T-helper 2 cell (primary cell): ENCODE data around the gene TSR2.
A peak's percentile ranks its signal among the peaks of the same experiment; 100 is the strongest.

ENCODE experiments used
- DNase-seq, 5 experiments: peaks; one replicate each; pipeline versions ENCODE4 v3.0.0 to v3.0.0-alpha.2; 2012 to 2022
- total RNA-seq, 2 donors: gene quantifications; one replicate each; lab custom pipeline; 2026; lab: John Stamatoyannopoulos, UW

TSR2 gene, protein sequence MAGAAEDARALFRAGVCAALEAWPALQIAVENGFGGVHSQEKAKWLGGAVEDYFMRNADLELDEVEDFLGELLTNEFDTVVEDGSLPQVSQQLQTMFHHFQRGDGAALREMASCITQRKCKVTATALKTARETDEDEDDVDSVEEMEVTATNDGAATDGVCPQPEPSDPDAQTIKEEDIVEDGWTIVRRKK
- total RNA-seq = 32.1 to 47.1 reads per million in 2 donors

DNA sequence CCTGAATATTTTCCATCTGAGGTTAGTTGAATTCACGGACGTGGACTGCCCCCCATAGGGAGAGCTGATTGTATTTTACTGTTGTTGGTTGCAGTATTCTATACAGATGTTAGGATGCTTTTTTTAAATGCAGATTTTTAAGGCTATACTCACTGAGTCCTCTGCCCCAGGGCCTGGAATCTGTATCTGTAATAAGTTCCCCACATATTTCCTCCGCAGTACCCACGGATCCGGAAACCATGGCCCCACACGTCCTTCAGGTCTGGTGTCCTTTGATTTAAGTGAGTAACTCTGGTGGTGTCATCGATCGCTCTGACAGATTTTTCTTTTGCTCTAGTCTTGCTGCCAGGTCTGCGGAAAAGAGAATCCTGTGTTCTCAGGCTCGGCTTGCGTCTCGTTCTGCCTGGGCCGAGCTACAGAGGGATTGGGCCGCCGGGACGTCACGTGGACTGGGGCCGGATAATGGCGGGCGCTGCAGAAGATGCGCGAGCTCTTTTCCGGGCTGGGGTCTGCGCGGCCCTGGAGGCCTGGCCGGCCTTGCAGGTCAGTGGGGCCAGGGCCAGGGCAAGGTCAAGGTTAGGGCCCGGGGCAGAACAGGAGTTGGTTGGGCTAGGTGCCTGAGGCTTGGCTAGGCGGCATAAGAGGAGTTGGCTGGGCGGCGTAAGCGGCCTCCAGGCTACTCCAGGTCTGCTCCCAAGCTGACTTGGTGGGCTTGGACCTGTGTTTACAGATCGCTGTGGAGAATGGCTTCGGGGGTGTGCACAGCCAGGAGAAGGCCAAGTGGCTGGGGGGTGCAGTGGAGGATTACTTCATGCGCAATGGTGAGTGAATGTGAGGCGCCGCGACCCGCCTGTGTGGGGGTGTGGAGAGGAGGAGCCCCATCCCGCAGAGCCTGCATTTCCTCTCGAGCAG is at the start of gene TSR2:
TSS of gene TSR2 (plus strand) at position 445 of the 912 bp plus-strand sequence. CDS start at position 463, 18 bp downstream.
- DNase-seq = peak; percentile 44 to 91 (median 71)

- DNase-seq = no peak
These were observed 43.1 kb upstream of the TSR2 start for GRCh38 chrX:54397113-54397512.

DNA sequence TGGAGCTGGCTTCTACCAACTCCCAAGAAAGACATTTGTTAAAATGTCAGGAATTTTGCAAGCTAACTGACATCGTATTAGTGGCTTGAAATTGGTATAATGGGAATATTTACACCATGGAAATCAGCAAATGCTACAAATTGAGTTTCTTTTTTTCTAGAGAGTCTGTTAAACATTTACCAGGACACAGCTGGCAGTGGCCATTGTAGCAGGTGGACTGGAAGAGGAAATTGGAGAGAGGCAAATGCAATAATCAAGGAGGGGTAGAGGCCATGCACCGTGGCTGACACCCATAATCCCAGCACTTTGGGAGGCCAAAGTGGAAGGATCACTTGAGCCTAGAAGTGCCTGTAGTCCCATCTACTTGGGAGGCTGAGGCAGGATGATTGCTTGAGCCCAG is 32.9 kb upstream of the TSR2 start:
- no peak for DNase-seq

DNA sequence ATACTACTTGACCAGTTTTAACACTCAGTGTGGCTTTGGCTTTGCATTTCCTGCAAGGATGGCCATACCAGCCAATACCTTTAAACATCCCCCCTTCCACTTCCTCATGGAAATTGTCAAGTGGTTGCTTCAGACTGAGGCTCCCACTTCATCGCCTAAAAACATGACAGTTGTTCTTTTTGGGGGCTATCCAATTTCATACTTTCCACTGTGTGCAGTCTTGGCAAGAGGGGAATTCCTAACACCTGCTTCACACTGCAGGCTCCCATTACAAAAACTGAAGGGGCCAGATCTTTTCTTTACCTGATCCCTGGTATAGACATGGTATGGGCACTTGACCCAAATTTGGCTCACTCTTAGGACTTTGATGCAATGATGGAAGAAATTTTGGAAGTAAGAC is 28.5 kb upstream of the TSR2 start:
- no peak for DNase-seq

- DNase-seq = peak in 1 of 5 experiments; percentile 2
These were observed 26.5 kb upstream of the TSR2 start for GRCh38 chrX:54413753-54414152.

DNA sequence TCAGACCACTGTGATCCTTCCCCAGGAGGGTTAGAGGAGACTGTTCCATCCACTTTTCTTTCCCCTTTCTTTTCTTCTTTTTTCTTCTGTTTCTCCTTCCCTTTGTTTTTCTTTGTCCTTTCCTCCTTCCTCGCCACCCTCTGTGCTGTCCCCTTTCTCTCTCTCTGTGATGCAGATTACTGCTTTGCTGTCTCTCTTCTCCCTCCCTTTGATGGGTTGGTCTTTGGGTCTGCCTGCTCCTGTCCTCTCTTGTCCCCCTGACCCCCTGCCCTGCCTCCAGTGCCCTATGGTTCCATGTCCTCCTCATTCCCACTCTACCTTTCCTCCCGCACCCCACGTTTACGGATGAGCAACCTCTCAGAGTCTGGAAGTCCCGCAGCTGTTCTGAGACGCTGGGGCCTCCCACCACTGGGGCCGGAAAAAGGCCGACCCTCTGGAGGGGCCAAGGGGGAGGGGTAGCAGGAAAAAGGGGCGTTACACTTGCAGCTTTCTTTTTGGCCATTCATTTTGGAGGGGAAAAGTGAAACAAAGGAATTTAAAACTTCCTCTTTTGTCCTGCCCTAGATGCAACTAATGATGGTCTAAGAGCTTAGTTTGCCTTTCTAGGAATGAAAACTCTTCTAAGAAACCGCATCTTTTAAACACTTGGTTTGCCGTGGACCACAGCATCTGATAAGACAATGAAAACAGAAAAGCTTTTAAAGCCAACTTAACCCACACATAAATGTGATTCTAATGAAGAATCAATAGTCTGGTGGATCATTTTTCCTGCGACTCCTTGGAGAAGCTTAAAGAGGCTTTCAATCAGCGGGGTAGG is 24.5 kb upstream of the TSR2 start:
- peak in 1 of 5 experiments; percentile 47 for DNase-seq

GRCh38 chrX:54416965-54417364 is 23.2 kb upstream of the TSR2 start:
- DNase-seq = no peak

DNA sequence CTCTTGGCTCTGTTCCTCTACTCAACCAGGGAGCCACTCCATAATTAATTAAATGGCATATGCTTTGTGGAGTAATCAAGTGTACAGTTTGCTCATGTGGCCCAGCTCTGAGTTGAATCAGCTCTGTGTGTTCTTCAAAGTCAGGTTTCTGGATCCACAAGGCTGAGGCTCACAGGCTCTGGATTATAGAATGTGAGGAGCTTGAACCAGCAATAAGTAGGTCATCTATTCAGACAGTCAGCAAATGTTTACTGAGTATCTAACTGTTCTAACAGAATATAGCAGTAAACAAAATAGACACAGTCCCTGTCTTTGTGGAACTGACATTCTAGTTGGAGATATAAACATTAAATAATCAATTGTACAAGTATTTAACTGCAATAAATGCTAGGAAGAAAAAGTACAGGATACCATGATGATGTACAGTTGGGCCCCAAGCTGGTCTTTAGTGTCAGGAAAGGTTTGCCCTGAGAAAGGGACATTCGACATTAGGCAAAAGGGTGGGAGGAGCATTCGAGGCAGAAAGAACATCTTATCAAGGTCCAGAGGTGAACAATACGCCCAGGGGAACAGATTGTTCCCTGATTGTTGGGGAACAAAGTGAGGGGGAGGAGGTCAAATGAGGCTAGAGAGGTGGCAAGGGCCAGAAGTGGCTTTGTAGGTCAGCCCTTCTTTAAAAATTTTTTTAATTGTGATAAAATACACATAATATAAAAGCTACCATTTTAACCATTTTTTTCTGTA is 20.5 kb upstream of the TSR2 start:
- DNase-seq = no peak

DNA sequence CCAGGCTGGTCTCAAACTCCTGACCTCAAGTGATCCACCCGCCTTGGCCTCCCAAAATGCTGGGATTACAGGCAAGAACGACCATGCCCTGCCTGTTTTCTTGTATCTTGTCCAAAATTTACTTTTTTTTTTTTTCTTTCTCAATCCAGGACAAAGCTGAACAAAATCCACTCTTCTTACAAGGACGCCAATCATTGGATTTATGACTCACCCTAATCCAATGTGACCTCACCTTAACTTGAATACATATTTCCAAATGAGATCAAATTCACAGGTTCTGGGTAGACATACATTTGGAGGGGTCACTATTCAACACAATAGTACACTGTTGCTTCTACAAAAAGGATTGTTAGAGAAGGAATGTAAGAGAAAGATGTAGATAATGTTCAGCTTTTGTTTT is 18.0 kb upstream of the TSR2 start:
- no peak for DNase-seq

DNA sequence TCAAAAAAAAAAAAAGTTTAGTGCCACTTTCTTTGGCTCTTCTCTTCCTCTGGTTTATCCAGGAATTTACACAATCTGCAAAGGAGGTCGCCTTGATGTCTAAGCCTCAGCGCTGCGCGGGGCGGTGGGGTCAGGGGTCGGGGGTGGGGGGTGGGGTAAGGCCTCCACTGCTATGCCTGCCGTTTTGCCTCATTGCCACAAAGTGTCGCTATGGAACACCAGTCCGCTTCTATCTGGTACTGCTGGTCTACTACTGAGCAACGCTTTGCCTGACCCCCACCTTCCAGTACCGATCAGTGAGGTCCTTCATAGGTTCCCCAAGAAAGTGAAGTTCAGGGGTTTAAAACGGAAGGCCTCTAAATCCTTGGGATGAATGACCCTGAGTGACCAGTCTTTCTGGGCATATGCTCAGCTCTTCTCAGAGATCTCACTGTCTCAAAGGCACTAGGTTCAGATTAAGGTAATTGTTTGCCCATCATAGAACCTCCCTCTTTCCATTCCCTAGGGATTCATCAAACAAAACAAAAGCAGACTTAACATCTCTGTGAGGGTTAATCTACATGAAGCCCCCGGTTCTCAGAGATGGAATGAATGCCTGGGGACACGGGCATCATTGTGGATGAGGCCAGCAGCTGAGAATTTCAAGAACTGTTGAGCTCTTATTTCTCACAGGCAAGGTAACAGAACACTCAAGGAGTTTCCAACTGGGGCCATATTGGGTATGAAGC is 16.9 kb upstream of the TSR2 start:
- DNase-seq = peak in 1 of 5 experiments; percentile 19

- no peak for DNase-seq
These were observed 12.3 kb upstream of the TSR2 start for GRCh38 chrX:54427837-54428424.

GRCh38 chrX:54430519-54430918 is 9.7 kb upstream of the TSR2 start:
- DNase-seq = no peak

DNA sequence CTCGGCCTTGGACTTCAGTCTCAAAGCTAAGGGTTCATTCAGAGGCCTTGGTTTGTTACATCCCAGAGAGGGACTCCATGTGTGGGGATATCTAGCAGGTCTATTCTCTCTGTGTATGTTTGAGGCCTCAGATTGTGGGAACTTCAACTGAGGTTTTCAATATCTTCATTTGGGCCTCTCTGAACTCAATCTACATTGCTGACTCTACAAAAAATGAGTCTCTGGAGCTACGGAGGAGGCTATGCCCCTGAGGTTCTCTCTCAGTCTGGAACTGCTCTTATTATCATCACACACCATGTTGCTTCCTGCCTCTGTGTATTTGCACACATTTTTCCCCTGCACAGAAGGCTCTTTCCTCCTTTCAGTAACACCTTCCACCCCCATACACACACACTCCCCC is 5.1 kb upstream of the TSR2 start:
- DNase-seq = no peak

DNA sequence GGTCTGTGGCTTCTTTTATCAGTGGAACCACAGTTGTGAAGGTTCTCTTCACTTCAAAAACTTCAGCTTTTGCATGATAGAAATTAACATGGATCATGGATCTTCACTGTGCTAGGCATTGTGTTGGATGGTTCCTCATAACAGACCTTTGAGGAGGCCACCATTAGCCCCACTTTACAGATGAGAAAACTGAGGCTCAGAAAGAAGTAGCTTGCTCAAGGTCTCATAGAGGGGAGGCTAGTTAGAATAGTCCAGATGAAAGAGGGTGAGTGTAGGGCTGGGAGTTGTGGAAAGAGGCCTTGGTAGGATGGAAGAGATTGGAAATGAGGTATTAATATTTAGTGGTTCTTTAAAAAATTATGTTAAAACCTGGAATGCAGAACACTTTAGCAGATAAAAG is 2.6 kb downstream of the TSR2 start:
- DNase-seq = no peak

DNA sequence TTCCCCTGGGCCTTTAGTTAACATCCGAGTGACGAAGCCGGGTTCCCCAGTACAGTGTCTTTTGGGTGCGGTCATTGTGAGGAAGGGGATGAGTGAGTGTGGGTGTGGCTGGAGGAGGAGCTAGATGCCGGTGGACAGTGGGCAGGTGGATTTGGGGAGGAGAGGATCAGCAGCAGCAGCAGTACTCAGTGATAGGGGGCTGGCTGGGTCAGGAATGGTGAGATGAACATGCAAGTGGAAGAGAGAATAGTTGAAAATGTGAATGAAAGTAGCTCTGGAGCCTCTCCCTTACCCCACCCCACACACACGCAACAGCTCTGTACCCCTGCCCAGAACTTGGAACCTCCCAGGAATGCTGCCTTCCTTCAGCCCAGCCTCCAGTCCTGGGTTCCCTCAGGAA is 4.5 kb downstream of the TSR2 start:
- no peak for DNase-seq

DNA sequence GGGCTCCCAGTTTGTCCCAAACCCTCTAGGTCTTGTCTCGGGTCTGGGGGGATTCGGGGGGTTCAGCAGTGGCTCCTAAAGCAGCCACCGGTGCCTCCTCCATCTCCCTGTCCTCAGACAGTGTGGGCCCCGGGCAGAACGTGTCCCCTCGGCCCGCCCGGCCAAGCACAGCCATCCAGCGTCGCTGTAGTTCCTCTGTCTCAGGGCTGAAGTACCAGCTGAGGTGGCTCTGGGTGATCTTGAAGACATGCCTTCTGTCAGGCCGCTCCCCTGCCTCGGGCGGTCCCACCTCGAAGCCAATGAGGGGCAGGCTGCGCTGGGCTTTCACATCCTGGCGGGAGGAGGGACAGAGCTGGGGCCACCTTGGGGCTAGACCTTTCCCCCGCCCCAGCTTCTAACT is 5.9 kb downstream of the TSR2 start:
- no peak for DNase-seq

DNA sequence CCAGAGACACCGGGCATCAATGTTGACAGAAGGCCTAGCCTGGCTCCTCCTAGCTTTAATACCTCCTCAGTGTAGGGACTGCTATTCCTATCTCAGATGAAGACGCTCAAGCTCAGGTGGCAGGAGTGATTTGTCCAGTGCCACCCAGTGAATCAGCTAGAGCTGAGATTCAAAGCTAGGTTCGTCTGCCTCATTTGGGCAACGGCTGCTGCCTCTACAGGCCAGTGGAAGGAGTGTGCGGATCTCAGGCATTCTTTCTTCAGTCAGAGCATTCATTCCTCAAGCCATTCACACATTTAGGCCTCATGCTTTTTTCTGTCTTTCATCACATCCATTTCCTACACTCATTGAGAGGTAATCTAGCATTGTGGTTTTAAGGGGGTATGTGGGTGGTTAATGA is 7.3 kb downstream of the TSR2 start:
- DNase-seq = peak in 1 of 5 experiments; percentile 5

GRCh38 chrX:54449929-54450328 is 9.7 kb downstream of the TSR2 start:
- no peak for DNase-seq

DNA sequence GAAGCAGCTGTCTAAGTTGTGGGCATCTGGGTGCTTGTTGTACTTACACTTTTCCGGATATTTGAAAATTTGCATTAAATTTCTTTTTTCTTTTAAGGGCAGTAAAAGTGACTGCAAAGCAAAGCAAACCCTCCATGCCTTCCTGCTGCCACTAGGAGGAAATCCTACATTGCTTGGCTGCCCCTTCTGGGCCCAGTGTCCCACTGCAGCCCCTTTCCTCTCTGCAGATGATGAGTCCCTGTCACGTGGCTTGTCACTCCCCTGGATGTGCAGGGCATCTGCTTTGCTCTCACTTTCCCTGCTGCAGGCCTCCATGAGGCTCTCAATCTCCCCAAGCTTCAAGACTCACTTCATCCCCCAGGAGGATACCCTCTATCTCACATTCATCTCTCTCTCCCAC is 12.7 kb downstream of the TSR2 start:
- no peak for DNase-seq

DNA sequence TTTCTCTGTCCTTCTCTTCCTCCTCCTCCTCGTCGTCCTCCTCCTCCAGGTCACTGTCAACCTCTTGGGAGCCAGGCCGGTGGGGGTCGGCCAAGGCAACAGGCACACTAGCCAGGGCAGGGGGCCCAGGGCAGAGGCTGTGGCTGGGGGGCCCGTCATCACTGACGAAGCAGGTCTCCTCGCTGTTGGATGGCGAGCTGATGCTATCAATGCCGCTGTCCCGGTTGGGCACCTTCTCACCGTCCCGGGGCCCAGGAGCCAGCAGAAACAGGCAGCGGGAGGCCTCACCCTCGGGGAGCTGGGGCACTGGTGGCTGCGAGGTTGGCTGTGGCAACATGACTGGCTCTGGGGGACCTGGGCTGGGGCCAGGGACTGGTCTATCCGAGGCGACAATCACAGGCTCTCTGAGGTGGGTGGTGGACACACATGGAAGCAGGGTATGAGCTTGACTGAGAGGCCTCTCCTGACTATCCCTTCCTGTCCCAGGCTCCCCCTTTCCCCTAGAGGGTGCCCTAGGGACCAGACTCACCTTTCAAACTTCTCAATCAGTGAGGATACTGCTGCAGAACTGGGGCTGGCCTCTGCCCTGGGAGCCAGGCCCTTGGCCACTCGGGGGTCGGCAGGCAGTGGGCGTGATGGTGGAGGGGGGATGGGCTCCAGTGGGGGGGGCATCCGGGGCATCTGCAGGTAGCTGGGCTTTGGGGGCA is 30.0 kb downstream of the TSR2 start:
- no peak for DNase-seq
